ENCODE data around the gene TPMT. TPM values are rescaled to one million over a fixed set of nuclear protein-coding genes. Genes with fewer than 3 reads are reported as not detected.
"Not testable (repeated sequence)": the region's sequence is repeated elsewhere in the genome, so short reads cannot be mapped to it uniquely, and the experiment has no call there.

Gene TPMT
- total RNA-seq, 1 donor from 2014 or later: 10.7 TPM

DNA sequence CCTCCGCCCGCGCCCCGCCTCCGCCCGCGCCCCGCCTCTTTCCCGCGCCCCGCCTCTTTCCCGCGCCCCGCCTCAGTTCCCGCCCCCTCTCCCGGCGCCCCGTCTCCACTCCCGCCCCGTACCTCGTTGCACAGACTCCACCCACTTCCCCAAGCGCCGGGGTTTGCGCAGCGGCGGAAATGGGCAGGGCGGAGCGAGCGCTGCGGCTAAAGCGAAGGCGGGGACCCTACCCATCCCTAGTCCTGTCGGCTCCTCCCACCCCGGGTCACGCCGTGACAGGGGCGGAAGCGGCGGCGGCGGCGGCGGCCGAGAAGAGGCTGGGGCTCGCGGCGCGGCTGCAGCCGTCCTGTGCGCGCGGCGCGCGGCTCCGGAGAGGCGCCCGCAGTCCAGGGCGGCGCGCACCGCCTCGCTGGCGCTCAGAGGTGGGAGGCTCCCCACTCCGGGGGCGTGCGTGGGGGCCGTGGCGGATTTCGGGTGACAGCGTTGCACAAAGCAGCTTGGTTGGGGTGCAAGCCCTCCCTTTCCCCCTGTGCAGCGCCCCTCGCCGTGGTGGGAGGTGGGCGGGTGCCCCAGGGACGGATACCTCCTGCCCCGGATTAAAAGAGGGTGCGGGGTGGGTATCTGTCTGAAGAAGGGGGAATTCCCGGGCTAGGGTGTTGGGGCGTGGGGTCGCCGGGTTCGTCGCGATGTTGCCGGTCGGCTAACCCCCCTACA, 430 bp upstream of the TPMT start, which contains the start of gene KDM1B:
TSS of gene KDM1B (plus strand) at position 273 of the 714 bp plus-strand sequence. CDS start 4,474 bp downstream, outside the sequence.
- peak; percentile 99 for DNase-seq

DNA sequence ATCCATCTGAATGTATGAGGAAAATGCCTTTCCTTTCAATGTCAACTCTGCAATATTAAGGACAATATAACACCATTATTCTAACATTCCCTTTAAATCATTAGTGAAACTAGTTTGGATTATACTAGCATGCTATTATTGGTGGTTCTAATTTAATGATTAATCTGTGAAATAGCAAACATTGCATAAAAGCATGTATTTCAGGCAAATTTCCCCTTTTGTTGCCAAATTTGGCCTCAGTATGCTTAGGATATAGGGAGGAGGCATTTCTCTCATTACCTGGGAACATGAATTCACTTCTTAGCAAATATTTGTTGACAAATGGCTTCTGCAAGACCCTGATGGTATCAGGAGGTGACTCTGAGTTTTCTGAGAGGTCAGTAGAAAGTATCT, 1.6 kb downstream of the TPMT start:
- DNase-seq: no peak

DNA sequence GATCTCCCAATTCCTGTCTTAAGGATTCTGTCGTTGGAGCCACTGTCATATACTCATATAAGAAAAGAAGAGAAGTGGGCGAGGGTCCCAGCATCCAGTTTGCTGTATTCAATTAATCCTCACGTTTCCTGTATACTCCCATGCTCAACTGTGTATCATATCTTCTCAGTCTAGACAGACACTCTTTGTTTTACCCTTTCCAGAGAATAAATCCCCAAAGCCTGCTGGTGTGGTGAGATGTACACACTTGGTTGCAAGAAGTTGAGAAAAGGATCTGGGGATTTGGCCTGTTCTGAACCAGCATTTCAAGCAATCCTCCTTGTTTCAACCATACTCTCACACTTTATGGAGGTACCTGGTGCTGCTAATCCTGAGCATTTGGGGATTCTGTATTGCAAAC, 3.1 kb downstream of the TPMT start:
- DNase-seq: no peak

DNA sequence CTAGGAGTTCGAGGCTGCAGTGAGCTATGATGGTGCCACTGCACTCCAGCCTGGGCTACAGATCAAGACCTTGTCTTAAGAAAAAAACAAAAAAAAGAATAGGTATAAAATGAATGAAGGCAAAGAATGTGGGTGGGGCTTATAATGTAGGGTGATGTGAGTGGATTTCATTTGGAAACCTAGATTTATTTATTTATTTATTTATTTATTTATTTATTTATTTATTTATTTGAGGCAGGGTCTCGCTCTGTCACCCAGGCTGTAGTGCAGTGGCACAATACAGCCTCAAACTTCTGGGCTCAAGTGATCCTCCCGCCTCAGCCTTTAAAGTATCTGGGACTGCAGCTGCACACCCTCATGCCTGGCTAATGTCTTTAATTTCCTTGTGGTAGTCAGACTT, 3.5 kb downstream of the TPMT start:
- not testable (repeated sequence) for DNase-seq

DNA sequence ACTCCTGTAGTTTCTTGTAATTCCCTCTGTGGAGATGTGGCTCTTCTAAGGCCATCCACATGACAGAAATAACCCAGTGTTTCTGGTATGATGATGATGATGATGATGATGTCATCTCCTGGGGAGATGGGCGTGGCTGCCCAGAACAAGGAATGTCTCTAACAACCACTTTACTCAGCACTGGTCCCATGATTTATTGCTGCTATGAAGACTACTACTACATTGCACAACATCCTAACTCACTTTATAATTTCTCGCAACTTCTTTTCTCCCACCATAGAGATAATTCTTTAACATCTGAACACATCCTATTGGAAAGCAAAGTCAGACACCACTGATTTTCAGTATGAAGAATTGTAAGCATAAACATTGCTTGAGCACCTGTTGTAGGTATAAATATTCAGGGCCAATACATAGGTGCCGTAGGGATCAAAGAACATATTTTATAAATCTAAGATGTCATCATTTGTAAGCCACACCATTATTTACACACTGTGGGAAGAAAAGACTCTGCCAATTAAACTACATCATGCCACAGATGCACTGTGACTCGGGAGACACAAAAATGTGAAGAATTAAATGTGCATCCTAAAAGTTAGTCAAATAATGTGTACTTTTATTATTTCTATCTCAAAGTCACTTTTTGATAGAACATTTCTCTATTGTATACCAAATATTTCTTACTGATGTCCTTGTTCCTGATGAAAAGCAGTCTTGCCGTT, 6.4 kb downstream of the TPMT start:
- DNase-seq: peak; percentile 32

DNA sequence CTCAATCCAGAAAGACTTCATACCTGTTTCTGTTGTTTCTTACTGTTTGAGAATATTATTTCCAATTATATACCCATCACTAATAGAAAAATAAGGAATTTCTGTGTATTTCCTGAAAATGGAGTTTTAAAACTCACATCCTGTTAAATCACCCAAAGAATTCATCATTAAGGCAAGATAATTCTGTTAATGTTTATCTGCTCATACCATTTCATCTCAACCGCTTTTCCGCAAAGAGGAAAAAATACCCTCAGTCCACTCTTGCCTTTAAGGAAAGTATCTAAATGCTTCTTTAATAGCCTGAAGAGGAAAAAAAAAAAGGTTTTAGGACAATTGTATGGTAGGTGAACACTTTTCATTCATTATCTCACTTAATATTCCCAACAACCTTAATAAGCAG, 7.3 kb downstream of the TPMT start:
- no peak for DNase-seq

DNA sequence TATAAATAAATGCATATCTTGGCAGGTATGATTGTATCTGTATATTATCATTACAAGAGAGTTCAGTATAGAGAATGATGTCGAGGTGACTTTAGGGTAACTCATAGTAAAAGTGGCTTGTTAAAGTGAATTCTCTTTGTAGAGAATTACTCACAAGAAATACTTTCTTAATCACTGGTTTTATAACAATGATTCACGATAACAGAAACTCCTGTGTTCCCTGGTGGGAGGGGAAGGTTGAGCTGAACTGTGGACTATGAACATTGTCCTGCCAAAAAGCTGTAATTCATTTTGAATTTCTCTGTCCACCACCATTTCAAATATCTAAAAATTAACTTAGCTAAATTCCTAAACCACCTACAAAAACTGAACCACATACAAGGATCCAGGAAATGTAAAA, 7.7 kb downstream of the TPMT start:
- DNase-seq: no peak

DNA sequence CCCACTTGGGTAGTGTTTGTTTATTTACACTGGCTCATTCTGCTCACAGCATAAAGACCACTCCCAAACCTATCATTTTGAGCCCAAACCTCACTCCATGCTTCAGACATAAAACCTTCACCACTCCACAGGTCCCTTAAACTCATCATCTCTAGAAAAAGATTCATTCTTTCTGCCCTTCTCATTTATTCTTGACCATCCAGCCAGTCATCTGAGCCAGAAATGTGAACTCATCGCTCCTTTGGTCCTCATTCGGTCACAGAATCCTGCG, 12.4 kb downstream of the TPMT start:
- DNase-seq: no peak

DNA sequence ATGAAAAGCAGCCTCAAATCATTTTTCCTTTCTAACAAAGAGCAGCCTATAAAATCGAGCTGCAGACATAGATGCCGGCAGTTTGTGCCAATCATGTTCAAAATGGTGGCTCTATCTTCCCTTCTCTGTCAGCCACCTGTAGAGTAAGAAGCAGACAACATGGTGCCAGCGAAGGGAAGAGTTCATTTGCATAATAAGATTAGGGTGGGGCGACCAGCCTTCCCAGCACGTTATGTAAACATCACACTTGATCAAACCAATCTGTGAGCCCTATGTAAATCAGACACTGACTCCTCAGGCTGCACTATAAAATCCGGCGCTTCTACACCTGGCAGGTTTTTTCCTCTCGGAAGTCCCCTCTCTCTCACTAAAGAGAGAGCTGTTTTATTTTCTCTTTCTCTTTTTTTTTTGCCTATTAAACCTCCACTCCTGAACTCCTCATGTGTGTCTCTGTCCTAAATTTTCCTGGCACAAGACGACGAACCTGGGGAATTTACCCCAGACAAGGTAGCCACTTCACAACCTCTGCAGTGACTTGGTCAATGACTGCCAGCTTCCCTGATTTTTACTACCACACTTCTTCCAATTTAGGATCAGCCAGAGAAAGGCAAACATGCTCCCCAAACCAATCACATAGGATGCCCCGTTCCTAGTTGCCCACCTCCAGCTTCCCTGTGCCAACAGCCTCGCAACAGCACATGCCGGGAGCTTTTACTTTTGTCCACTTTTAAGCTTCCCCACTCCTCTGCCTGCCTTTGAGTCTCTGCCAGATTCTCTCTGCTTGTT, 12.9 kb downstream of the TPMT start:
- DNase-seq: no peak

DNA sequence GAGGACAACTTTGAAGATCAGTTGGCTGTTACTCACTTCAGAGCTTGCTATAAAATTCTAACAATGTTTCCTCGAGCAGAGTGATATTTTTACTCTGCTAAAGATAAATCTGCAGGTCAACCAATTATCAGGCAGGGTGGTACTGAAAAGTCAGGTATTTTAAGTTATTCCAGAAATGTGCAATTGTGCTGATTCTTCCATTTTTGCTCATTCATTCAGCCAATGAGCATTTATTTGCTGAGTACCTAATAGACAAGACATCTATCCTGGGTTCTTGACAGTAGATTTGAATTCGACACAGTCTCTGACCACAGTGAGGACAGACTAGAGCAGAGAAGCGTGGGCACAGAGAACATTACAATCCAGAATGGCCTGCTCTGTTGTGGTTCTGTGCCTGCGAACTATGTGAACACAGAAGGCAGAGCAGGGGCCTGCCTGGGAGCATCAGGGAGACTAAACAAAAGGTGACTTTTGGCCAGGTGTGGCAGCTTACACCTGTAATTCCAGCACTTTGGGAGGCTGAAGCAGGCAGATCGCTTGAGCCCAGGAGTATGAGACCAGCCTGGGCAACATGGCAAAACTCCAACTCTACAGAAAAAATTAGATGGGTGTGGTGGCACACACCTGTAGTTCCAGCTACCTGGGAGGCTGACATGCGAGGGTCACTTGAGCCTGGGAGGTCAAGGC, 14.8 kb downstream of the TPMT start:
- no peak for DNase-seq

DNA sequence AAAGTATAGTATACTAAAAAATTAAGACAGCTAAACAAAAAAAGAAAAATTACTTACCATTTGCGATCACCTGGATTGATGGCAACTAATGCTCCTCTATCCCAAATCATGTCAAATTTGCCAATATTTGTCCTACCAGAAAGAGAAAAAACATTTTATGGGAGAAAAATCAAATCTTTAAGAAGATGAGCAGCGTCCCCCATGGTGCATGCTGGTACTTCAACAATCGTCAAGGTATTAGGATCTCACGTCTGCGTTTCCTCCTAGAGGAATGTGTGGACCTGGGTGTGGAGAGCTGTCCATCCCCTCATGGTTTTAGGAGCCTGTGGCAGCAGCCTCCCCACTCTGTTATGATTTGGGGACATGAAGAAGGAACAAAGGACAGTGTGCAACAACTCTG, 16.0 kb downstream of the TPMT start:
- DNase-seq: no peak

DNA sequence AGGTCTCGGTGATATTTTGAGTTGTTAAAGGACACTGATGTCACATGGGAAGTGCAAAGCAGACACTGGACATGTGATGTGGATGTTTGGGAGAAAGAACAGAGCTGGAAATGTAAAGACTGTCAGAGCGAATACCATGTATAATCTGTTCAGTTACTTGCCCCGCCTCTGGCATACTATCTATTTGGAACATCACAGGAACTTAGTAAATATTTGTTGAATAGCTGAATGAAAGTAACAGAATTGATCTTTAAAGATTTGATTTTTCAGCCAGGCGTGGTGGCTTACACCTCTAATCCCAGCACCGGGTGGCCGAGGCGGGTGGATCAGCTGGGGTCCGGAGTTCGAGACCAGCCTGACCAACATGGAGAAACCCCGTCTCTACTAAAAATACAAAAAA, 18.6 kb downstream of the TPMT start:
- no peak for DNase-seq

DNA sequence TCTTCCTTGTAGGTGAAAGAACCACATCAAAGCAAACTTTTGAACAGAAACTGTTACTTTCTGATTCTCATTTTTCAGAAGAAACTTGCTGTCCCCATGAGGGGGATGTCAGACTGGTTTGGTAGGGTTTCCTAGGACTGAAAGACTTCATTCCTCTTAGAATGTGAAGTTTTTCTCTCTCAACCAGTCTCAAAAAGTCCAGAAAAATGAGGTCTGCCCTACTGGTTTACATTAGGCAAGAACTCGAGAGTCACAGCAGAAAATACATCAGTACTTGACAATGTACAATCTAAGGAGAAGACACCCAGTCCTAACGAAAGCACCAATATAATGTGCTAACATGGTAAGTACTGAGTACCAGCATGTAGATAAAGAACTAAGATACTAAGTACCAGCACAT, 19.7 kb downstream of the TPMT start:
- no peak for DNase-seq

DNA sequence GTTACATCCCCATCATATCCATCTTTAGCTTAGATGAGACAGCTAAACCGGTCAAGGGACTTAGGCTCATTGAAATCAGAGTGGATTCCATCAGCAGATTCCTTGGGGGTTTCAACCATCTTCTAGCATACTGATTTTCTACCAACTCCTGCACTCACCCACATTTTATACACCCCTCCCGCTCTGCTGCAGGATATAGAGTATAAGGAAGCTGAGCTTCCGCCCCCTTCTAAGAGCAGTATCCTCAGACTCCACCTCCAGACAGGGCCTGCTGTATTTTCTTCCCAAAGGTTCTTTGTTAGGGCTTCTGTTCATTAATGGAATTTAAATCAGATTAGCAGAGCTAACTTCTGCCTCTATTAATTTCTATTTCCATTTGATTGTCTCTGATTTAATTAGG, 22.5 kb downstream of the TPMT start:
- DNase-seq: no peak

DNA sequence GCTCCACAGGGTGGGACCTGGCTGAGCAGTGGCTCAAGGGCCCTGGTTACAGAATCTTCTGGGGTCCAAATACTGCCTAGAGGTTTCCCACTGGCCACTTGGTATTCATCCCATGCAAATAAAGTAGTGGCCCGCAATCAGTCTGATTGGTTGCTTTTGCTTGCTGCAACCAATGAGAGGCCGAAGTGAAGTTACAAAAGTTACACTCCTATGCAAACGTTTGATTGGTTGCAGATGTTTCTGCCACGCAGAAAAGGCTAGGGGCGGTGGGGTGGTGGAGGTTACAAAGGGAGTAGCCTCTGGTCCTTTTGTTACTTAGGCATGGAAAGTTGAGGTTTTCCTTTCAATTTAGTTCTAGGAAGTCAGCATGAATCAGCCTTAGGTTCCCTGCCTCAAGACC, 28.8 kb downstream of the TPMT start:
- DNase-seq: peak; percentile 7

DNA sequence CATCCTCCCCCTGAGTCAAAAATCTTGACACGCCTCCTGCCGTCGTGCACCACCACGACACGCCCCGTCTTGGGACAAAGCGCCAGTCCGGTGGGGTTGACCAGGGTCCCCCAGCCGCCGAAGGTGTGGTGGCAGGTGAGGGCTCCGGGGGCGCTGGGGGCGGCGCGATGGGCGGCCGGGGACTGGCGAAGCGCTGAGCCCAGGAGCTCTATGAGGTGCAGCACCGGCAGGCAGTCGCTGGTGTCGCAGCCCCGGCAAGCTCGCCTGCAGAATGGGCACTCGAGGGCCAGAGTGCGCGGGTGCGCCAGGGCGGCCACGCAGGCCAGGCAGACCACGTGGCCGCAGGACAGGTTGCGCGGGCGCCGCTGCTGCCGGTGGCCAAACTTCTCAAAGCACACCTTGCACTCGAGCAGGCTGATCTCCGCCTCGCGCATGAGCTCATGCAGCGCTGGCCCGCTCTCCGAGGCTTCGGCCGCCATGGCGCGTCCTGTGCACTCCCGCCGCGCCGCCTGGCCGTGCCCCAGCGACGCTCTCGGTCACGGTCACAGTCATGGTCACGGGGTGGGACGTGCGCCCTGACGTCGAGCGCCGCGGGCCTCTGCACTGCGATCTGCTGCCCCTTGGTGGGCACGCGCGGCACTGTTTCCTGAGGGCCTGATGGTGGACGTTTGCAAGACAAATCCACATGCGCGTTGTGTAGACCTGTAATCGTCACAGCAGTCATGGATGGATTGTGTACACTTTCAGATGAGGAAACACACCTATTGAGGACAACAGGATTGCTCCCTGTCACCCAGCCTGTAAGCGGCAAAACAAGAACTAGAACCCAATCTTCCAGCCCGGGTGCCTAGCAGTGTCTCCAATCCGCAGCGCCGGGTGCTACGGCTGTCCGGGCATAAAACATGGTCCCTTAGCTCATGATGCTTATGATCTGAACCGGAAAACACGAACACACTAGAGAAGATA, 32.5 kb downstream of the TPMT start, which contains the start of gene NHLRC1:
TSS of gene NHLRC1 (minus strand) at position 550 of the 966 bp plus-strand sequence. CDS start at position 479, 71 bp downstream.
- peak; percentile 96 for DNase-seq

DNA sequence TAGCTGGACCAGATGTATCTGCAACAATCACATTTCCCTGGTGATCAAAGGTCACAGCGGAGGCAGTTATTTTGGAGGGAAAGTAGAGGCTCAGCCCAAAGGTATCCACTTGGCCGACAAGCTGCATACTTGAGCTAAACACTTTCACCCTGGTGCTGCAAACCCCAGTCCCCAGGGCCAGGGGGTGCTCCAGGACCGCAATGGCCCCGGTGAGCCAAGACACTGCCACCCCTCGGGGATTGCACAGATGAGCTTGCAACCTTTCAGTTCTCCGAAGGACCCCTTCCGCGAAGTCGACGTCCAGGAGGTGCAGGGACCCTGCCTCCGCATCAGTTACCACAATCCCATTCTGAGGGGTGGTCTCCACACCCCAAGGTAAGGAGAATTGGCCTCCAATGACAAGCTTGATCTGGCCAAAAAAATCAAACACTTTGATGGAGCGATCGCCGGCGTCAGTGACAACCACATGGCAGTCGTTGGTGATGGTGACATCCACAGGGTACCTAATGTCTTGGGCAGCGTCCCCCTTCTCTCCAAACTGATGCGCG, 33.2 kb downstream of the TPMT start:
- DNase-seq: peak; percentile 6

DNA sequence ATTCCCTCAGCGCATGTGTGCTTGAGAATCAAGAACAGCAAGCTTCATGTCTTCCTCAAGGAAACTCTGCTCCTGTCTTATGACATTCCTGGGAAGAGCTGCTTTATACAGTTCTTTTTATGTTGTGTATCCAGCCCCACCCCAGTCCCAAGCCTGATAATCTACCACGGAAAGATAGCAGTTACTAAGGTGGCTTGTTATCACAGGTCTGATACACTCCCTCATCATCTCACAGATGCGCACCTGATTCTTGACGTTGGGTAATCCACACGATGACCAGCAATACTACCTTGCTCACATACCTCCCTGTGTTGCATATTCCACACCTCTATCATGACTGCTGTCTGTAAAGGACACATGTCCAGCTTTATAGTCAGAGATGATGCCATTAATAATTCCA, 35.6 kb downstream of the TPMT start:
- no peak for DNase-seq

DNA sequence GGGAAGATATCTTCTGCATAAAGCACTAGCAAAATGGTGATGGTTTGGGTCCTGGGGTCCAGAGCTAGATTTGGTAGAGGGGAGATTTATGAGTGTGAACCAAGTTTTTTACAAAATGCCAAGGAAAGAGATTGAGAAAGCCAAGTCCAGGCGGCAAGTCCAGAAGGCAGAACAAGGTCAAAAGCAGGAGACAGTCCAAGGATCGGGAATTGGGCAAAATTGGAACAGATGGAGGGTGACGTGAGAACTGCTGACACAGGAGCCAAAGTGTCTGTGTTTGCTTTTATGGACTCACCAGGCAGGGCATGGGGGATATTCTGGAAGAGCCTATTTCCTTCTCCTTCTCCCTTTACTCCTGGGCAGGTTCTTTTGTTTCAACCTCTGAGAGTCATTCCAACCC, 36.5 kb downstream of the TPMT start:
- DNase-seq: no peak

DNA sequence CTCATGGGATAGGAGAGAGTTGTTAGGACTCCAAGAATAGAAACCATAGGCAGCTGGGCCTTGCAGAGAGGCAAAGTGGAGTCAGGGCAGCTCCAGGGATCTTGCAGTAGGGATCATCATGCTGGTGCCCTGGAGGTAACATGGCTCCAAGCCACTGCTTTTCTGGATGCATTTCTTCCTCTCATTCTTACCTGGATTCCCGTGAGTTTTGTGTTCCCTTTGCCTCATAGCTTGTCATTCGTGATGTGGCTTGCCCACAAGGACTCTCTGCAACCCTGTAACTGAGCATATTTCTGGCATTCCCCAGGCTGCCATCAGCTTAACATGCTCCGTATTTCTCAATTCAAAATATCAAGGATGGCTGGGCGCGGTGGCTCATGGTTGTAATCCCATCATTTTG, 37.7 kb downstream of the TPMT start:
- DNase-seq: no peak

DNA sequence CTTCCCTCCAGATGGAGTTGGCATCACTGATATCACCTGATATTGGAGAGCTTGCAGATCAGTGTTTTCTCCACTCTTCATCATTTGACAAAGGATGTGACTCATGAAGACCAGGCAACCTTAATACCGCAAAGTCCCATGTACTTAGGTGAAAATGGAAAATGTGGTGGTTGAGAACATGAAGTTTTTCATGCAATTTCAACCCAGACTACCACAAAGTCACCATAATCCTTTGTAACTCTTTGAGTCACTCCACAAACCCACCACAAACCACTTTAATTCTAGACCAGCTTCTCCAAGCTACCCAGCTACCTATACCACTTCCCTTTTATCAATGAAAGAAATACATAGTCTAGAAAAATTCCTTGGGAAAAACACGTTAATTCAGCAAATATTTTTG, 39.5 kb downstream of the TPMT start:
- DNase-seq: no peak

DNA sequence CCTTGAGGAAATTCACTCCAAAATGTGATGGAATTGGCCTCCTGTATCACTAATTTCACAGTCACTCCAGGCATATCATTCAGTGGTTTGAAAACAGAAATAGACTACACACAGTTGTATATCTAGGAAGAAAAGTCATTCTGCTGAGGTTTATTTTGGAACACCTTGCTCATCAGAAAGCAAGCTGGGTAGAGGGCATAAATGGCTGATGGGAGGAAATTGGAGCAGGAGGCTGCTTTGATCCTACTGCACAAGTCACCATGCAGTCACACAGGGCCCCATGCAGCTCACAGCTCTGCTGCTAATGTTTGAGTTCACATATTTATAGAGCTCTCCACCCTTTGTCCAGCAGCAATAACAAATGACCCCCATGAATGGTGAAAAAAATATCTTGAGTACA, 44.7 kb downstream of the TPMT start:
- DNase-seq: no peak

All from dermis blood vessel endothelial cell (primary cell).